ENCODE measurements around the gene PIK3CD.

The PIK3CD gene

DNA sequence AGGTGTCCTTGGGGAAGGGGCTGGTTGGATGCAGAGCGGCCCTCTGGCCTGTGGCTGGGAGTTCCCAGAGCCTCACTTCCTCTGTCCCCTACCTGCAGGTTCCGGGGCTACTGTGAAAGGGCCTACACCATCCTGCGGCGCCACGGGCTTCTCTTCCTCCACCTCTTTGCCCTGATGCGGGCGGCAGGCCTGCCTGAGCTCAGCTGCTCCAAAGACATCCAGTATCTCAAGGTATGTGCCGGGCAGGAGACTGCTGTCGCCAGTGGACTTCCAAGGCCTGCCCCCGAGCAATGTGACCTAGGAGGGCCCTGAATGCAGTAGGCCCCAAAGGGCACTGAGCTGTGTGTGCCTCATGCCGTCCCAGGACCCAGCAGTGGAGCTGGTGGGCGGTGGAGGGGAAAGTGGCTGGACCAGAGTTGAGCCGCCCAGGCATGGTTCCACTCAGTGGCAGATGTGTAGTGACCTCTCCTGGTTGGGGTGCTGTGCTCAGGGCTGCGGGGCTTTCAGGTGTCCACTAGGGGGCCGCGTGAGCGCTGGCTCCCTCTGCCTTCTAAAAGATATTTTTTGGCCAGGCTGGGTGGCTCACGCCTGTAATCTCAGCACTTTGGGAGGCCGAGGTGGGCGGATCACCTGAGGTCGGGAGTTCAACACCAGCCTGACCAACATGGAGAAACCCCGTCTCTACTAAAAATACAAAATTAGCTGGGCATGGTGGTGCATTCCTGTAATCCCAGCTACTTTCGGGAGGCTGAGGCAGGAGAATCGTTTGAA is 73.4 kb downstream of the PIK3CD start:
- TF ChIP-seq, protein P1, sequence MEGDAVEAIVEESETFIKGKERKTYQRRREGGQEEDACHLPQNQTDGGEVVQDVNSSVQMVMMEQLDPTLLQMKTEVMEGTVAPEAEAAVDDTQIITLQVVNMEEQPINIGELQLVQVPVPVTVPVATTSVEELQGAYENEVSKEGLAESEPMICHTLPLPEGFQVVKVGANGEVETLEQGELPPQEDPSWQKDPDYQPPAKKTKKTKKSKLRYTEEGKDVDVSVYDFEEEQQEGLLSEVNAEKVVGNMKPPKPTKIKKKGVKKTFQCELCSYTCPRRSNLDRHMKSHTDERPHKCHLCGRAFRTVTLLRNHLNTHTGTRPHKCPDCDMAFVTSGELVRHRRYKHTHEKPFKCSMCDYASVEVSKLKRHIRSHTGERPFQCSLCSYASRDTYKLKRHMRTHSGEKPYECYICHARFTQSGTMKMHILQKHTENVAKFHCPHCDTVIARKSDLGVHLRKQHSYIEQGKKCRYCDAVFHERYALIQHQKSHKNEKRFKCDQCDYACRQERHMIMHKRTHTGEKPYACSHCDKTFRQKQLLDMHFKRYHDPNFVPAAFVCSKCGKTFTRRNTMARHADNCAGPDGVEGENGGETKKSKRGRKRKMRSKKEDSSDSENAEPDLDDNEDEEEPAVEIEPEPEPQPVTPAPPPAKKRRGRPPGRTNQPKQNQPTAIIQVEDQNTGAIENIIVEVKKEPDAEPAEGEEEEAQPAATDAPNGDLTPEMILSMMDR (IDR thresholded peaks at IDR 0.05): peak; percentile 87

DNA sequence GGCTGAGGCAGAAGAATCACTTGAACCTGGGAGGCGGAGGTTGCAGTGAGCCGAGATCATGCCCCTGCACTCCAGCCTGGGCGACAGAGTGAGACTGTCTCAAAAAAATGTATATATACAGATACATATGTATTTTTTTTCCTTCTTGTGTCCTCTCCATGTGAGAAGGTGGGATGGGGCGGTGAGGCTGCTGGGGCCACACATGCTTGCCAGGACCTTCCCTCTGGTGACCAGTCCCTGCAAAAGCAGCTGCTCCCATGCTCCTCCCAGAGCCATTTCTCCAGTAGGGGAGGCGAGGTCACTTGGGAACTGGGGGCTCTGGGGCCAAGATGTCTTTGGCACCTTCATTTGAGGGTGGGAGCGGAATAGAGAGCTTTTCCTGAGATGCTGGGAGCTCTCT is 74.9 kb downstream of the PIK3CD start:
- TF ChIP-seq, protein P1 (IDR thresholded peaks at IDR 0.05): no peak

DNA sequence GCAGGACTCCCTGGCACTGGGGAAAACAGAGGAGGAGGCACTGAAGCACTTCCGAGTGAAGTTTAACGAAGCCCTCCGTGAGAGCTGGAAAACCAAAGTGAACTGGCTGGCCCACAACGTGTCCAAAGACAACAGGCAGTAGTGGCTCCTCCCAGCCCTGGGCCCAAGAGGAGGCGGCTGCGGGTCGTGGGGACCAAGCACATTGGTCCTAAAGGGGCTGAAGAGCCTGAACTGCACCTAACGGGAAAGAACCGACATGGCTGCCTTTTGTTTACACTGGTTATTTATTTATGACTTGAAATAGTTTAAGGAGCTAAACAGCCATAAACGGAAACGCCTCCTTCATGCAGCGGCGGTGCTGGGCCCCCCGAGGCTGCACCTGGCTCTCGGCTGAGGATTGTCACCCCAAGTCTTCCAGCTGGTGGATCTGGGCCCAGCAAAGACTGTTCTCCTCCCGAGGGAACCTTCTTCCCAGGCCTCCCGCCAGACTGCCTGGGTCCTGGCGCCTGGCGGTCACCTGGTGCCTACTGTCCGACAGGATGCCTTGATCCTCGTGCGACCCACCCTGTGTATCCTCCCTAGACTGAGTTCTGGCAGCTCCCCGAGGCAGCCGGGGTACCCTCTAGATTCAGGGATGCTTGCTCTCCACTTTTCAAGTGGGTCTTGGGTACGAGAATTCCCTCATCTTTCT is 75.5 kb downstream of the PIK3CD start:
- TF ChIP-seq, protein P1 (IDR thresholded peaks at IDR 0.05): no peak

DNA sequence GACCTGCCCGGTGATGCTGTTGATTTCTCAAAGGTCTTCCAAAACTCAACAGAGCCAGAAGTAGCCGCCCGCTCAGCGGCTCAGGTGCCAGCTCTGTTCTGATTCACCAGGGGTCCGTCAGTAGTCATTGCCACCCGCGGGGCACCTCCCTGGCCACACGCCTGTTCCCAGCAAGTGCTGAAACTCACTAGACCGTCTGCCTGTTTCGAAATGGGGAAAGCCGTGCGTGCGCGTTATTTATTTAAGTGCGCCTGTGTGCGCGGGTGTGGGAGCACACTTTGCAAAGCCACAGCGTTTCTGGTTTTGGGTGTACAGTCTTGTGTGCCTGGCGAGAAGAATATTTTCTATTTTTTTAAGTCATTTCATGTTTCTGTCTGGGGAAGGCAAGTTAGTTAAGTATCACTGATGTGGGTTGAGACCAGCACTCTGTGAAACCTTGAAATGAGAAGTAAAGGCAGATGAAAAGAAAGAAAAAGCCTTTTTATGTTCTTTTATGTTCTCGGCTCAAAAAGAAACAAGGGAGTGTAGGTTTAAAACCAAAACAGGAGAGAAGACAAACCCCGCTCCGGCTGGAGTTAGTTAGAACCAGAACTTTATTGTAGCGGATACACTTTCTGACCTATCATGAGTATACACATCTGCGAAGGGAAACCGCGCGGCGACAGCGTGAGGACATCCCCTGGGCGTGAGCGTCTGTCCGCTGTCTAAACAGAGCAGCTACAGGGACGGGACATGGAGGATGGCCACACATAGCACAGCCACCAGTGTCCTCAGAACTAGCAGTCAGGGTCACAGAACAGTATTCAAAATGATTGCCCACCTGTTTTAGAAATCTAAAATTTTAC is 77.1 kb downstream of the PIK3CD start:
- TF ChIP-seq, protein P1 (IDR thresholded peaks at IDR 0.05): no peak

DNA sequence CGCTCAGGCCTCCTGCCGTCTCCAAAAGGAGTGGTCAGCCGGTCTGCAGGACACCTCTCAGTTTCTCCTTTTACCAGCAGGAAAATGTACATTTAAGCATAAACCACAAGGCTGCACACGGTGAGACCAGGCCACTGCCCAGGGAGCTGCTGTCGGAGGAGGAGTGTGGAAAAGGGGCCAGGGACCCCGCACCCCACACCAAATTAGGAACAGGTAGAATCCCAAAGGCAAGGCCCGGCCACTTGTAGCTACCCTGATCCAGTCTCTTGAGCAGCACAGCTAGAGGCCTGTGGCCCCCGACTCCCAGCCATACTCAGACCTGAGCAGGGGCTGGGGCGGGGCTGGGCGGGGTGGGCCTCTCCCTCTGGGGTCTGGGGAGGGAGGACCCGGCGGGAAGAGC is 78.0 kb downstream of the PIK3CD start:
- TF ChIP-seq, protein P1 (IDR thresholded peaks at IDR 0.05): no peak

DNA sequence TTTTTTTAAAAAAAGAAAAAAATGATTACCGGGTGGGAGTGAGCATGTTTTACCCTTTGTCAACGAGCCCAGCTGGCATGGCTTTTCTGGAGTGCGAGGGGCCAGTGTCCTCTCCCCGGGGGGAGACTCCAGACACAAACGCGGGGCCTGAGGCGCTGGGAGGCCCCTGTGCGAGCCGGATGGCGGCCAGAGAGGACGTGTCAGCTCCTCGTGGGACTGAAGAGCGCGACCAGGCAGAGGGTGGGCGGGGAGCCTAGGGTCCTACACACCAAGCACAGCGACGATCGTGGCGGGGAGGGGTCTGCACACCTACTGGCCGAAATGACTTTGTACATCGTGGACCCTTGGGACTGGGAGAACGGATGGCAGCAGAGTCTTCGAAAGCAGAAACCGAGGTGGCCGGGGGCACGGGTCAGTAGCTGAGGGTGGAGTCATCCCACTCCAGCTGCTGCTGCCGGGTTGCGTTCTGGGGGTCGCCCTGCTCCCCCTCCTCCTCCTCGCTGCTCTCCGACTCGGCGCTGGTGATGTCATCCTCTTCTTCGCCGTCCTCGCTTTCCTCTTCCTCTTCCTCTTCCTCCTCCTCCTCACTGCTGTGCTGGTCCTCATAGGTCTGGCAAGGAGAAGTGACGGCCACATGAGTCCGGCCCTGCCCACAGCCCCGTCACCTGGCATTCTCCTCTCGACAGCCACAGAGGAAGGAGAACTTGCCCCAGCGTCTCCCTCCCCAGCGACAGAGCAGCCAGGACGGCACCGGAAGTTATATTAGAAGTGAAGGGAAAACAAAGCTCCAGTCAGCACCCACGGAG is 78.8 kb downstream of the PIK3CD start:
- TF ChIP-seq, protein P1 (IDR thresholded peaks at IDR 0.05): no peak

Measured in LNCAP (cell line).